Stromal cell of bone marrow (primary cell): ENCODE results near the gene ARFGAP2.

Experiments used
- DNase-seq: peaks from one replicate; pipeline ENCODE4 v3.0.0-alpha.2; 2012; ENCODE audit warnings: low read depth

Gene ARFGAP2

DNA sequence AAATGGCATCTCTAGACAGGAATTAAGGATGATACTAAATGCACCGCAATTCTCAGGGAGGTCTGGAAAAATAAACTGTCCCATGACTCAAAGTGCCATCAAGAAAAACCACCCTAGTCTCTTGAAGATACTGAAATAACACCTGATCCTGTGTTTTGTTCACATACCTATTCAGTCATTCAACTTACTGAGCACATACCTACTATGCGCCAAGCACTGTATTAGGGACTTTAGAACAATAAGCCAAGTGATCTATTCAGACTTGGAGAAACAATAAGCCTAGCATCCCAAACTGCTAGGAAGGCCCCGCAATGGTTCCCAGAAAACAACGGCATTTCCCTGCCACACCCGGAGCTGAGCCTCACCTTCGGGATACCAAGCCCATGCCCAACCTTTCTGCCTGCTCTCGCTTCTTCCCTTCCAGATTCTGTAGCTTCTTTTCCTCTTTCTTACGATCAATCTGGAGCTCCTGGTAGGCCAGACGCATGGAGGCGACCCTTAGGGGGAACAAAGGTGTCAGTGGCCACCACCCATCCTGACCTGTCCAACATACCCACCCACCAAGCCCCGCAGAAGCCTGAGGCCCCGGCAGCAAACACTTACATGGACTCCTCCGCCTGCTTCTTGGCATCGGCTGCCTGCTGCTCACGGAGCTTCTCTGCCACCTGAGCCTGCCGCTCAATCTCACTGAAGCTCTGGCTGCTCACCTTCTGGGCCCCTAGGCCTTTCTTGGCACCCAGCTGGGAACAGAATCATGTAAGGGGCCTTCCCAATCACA is 5.4 kb downstream of the ARFGAP2 start:
- no peak for DNase-seq

DNA sequence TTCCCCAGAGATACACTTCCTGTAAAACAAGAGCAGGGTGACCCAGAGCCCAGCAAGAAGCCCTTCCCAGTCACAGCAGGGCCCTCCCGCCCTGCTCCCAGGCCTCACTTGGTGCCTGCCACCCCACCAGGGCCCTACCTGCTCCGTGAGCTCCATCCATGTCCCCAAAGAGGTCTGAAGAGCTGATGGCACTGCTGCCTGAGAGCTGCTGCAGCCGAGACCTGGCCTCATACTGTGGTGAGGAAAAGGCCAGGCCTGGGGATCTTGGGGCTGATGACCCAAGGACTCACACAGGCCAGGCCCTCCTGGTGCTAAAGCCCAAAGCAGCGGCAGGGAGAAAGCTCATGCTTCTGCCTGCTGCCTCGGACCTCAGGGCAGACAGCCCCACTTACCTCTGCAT is 10.3 kb downstream of the ARFGAP2 start:
- no peak for DNase-seq

DNA sequence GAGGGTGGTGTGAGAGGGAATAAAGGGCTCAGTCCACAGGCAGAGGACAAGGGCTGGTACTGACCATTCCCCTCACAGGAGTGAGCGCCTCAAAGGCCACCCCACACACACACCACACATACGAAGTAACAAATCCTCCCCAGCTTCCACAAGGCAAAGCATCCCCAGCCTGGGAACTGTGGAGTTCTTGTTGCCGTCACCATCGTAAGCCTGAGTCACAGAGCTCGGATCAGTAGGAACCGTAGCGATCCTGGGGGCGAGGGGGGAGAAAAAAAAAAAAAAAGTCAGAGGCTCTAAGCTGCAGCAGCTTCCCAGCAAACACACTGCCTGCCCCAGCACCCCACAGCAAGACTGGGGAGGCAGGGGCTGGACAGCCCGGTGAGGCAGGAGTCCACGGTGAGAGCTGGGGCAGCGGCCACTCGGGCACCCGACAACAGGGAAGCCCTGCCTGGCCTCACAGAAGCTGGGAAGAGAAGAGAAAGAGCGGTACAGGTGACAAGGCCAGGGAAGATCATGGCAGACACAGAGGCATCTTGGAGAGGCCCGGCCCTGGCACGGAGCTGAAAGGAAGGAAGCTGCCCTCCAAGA is 11.3 kb downstream of the ARFGAP2 start:
- no peak for DNase-seq

DNA sequence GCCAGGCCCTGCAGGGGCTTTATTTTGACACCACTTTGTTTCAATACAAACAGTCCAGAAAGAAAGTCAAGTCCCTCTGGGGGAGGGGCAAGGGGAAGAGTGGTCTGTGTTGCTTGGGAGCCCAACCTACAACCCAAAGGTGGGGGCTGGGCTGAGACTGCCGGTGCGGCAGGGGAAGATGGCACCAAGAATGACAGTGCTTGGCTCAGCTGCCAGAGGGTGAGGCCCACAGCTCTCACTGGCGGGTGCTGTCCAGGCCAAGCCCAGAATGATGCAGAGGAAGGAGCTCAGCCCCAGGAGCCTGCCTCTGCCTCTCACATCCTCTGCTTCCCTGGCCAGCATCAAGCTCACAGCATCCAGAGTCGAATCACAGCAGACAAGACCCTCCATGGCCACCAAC is 12.4 kb downstream of the ARFGAP2 start:
- no peak for DNase-seq

DNA sequence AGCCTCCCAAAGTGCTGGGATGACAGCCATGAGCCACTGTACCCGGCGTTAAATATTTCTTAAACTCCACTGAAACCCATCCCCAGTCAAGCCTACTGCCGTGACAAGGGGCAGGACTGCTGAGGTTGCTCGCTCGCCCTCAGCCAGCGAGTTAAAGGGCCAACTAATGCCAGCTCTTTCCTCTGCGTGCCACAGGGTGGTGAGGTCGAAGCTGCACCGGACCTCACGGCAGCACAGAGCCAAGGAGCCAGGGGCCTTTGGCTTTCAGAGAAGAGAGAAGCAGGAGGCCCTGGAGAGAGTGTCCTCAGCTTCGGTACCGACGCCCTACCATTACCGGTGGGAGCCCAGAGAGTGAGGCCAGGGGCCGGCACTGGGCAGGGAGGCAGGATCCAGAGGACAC is 12.8 kb downstream of the ARFGAP2 start:
- DNase-seq, result no peak

DNA sequence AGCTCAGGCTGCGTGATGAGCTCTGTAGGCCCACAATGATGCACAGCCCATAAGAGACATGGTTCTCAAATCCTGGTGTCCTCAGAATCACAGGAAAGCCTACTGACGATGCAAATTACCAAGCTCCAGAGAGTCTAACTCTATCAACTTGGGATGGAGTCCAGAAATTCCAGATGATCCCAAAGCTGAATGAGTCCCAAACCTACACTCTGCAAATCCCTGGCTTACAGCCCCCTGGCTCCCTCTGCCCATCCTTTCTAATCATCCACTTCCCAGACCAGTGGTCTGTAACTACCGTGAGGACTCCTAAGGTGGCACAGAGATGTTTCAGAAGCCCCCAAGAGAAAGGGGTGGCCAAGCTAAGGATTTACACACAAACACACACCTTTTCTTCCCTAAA is 13.5 kb downstream of the ARFGAP2 start:
- DNase-seq, result no peak

DNA sequence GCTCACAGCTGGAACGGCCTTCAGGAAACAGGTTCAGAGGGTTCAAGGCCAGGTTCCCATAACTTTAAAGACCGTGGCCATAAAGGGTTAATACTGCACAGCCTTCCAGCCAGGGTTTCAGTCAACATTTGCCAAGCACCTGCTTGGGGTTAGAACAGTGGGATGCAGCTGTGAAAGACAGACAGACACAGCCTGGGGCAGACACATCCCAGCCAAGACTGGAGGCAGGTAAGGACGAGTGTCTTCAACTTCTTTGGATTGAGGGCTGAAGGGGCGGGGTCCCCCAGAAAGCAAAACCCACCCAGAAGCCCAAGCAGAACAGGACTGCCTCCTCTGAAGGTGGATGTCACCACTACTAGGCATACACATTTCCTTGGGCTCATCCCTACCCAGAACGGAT is 14.3 kb downstream of the ARFGAP2 start:
- no peak for DNase-seq

DNA sequence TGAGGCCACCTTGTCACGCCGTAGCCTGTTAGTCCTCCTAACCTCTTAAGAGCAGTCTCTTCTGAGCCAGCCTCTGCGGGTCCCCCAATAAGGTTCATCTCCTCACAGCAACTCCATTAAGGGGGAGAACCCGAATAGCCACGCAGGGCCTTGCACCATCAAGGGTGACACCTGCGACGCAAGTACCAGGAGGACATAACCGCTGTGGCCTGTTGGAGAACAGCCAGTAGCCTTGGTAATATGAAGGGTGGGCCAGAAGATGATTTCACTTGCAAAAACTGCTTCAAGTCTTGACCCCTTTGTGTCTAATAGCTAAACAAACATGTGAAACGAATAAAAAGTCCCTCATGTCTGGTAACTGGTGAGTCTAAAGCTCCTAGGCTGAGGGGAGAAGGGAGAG is 14.8 kb downstream of the ARFGAP2 start:
- DNase-seq, result no peak

DNA sequence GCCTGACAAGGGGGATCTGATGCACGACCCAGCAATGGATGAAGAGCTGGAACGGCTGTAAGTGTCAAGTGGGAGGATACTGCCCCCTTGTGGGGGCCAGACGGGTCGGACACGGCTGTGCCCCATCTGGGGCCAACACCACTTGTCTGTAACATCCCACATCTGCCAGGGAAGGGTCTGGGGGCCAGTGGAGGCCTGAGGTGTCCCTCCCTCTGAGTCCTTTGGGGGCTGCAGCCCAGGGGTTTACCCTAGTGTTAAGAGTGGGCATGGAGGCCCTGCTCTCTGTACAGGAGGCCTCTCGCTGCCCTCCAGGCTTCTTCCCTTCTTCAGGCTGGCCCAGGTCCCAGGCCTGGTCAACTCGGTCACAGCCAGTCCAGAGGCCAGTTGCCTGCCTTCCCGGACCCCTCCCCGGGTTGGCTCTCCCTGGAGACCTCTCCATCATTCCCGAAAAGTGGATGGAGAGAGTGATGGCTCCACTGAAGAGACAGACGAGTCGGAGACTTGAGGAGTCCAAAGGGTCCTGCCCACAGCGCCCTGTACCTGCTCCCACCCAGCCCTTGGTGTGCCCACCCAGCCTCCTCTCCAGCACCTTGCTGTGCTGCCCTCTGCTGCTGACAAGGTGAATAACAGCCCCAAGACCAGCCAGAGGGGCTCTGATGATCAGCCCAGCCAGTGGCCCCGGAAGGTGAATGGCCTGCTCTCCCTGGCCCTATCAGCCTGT is 15.4 kb downstream of the ARFGAP2 start:
- DNase-seq, result no peak

DNA sequence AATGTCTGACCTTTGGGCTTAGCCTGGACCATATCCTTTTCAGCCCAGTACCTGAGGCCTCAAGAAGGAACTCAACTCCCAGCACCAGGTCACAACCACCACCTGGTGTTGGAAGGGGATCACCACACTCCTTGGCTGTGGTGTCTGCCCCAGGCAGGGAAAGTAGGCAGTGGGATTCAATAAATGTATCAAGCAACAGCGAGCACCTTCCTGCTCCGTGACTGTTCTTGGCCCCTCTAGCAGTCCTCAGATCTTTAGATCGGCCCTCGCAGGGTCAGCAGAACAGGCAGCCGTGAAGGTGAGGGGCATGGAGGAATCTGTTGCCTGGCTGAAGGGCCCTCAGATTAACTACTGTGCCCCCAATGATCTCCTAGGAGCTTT is 15.9 kb downstream of the ARFGAP2 start:
- no peak for DNase-seq

DNA sequence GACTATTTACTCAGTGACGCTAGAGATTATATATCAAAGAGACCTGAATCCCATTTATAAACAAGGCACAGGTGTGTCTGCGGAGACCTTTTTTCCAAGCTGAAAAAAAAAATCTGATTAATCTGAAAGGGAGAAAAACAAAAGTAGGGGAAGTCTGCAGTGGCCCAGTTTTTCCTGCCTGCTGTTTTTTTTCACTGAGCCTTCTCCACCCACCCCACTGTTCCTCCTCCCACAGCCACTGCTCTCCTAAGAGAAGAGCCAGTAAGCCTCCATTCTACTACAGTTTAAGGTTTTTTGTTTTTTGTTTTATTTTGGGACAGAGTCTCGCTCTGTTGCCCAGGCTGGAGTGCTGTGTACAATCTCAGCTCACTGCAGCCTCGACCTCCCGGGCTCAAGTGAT is 18.4 kb downstream of the ARFGAP2 start:
- no peak for DNase-seq

DNA sequence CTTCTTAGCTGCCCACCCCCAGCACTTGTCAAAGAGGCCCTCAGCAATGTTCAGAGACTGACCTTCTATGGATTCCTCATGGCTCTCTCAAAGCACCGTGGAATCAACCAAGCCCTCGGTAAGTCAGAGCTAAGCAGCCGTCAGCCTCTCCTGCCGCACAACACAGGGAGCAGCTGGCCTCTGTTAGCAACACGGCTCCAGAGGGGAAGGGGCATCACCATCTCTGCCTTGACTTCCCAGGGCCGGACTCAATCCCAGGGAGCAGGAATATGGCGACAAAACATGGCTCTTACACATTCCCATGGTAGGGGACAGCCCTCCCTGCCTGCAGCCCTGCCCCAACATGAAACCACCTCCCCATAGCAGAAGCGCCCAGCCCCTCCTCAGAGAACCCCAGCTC is 18.9 kb downstream of the ARFGAP2 start:
- no peak for DNase-seq

DNA sequence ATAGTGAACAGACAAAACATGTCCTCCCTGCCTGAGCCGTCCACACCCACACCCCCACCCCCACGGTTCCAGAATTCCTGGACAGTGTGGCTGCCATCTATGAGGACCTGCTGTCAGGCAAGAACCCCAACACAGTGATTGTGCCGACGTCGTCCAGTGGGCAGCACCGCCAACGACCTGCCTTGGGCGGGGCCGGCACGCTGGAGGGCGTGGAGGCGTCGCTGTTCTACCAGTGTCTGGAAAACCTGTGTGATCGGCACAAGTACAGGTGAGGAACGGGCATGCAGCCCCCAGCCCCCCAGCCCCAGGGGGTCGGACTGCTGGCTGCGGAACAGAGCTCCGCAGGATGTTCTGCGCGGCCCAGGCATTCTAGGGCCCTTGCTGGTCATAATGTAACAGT is 19.7 kb downstream of the ARFGAP2 start:
- DNase-seq, result no peak

DNA sequence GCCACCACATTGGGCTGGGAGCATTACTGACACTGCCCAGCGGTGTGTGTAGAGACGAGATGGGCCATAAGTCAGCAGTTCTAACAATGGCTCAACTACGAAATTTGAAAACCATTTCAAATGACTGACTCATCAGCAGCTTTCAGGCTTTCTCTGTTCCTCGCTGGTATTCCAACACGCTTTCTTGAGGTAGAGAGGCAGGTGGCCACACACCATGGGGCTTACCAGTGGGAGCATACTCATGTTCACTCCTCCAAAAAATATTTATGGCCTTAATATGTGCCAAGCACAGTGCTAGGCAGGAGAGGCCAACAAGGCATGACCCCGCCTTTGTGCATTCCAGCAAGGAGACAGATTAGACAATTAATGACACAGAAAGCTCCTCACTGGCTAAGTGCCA is 20.3 kb downstream of the ARFGAP2 start:
- no peak for DNase-seq

DNA sequence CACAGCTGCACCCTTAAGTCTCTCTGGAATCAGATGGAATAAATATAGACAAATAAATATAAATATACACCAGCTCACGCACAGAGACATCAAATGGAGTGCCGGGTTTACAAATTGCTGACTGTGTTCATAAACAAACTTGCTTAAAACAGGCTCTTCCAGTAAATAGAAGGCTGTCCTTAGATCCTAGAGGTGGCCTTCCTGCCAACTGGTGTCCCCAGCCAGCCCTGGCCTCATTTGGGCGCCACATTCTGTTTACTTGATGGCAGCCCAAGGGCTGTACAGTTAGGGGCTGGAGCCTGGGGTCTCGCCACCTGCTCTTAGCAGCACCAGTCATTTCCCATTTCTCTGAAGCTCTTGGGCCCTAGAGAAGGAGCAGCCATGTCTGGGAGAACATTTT is 20.8 kb downstream of the ARFGAP2 start:
- DNase-seq, result no peak

DNA sequence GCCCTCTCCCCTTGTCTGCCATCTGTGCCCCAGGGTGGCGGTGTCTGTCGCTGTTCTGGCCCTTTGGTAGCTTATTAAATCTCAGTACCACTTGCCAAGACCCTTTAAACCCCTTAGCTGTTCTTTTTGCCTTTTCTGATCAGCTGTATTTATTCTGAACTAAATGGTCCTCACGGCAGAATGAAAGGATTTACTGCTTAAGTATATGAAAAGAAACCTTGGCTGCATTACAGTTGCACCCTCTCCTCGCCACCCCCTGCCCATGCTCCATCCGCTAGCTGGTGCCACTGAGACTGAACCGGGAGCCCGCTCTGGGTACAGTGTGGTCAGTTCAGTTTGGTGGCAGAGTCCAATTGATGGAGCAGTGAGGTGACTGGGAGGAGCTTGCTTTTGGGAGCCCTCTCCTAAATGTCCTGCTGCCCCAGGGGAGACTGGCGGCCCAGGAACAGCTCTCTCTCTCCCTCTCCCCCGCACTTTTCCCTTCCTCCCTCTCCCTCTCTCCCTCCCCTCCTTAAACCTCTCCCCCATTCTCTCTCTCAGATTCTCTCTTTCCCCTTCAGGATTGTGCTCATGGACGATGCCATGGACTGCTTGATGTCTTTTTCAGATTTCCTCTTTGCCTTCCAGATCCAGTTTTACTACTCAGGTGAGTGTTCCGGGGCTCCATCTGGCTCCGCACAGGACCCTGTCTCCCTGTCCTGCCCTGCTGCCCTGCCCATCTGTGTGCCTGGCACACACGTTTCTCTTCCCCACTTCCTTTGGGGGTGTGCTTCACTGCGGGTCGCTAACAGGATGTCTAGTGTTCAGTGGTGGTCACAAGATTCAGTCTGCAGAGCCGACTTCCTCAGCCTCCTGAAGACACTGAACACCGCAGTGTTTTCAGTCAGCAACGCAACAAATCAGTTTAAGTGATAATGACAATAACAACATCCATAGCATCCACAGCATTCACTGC is 21.8 kb downstream of the ARFGAP2 start:
- DNase-seq, result no peak

DNA sequence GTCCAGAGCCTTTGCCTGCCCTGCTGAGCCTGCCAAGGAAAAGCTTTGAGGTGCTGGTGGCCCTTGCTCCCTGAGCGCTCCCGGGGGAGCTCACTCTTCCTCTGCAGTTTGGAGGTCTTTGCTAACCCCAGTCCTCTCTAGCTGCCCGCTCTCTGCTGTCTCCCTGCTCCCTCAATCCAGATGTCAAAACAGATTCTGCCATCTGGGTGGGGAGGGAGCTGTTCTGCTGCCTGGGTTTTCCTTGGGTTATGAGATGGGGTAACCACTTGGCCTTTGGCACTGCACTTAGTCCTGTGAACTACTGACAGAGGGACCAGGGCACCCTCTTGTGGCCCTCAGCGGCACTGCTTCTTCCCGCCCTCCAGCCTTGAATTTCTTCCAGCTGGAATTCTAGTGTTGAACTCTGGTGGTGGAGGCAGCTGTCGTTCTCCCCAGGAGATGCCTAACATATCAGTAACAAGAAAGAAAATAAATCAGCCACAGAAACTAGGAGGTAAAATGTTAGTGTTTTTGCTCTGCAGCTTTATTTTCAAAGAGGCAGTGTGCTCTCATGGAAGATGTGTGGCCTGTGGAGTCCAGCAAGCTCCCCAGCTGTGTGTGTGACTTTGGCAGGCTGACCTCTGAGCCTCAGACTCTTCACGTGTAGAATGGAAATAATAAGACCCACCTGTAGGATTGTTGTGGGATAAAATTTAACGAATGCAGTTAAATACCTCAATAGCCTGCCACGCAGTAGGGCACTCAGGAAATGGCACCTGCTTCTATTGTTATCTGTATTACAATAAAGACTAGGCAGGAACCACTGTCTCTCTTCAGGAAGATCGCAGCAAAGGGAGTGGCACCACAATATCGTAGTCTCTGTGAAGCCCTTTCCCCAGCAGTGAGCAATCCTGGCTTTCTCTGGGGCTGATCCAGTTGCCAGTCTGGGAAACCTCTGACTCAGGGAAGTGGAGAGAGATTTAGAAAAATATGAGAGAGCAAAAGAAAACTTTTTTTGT is 23.4 kb downstream of the ARFGAP2 start:
- peak; percentile 63 for DNase-seq

DNA sequence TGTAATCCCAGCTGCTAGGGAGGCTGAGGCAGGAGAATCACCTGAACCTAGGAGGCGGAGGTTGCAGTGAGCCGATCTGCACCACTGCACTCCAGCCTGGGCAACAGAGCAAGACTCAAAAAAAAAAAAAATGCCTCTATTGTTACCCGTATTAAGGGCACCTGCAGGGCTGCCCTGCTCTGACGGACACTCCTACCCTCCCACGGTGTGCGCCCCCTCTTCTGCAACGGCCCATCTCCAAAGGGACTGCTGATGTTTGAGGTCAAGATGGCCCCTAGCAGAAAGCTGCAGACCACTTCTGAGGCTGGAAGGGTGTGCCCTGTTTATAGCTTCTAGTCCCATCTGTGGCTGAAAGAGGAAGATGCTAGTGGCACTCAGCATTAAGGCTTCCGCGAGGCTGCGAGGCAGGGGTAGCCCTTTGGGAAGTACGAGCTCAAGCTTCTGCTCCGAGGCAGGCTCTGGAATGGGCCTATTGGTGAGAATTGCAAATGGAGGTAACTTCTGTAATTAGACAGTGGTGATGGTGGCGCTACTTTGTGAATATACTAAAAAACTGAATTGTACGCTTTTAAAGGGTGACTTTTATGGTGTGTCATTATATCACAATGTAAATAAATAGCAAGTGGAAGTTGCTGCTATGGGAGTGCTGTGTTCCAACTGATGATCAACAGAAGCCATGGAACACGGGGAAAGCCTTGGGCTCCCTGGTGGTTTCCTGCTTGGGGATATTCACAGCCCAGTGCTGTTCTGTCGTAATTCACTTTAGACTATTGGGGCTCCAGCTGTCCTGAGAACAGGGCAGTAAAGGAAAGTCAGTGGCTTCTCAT is 24.3 kb downstream of the ARFGAP2 start:
- no peak for DNase-seq

DNA sequence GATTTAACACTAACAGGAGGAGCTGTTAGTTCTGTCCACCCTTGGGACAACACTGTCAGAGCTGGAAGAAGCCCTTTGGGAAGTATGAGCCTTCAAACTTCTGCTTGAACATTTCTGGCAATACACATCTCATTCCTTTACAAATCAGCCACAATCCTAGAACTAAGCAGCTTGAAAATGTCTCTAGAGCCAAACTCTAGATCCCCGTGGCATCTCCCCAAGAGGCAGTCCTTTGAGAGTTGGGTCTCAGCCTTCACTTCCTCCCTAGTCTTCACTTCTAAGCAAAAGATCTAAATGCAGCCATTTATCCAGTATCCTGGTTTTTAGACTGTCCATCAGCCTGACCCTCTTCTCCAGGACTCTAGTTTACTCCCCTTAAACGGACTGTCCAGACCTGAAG is 26.9 kb downstream of the ARFGAP2 start:
- DNase-seq, result no peak

DNA sequence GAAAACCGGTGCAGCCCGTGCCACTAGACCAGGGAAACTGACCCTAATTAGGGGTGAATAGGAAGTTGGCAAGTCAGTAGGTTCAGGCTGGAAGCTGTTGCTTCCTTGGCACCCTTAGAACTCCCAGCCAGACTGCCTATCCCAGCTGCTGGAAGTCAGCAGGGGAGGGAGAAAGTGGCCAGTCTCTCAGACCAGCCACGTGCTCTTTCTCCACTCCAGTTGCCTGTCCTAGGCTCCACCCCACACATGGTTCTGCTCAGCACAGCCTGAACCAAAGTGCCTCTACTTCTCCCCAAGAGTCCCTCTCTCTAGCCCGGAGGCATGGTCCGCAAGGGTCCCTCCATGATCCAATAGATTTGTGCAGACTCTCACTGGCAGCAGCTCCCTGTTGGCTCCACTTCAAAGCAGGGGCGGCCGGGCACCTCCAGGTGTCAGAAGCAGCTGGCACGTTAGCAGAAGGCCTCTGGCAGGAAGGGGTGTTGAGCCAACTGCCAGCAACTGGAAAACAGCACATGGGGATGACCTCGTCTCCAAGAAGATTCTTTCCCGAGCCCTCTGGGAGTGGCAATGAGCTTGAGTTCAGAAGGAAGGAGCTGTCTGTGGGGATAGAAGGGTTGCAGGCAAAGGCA is 27.7 kb downstream of the ARFGAP2 start:
- no peak for DNase-seq
